ENCODE measurements around the gene TFB2M.

TFB2M gene

DNA sequence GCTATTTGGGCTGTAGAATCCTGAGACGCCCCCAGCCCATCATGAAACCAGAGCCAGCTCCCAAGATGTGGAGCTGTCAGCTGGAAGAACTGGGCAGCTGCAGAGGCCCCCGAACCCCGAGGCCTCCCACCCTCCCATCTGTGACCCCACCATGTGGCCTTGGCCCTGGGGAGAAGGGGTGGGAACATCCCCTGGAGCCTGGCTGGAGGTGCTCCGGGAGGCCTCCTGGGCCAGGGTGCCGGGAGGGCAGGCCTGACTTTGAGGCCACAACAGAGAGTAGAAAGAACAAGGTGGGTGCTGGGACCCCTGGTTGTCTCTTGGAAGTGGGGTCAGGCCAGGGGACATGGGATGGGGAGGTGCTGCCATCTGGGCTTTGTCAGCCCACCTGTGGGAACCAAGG, 53.0 kb downstream of the TFB2M start:
- no peak overlapping the region for H4K91ac ChIP-seq (ENCODE audit: low read length)
- H3K18ac ChIP-seq (ENCODE audit: low read depth in 1 of 2, low read length in 2 of 2): no peak overlapping the region
- DNase-seq: no peak
- no peak overlapping the region for H2BK12ac ChIP-seq (ENCODE audit: low read length in 2 of 2)
- no peak overlapping the region for H3K9ac ChIP-seq (ENCODE audit: low read length)
- no peaks in the 10 kb centered on the region for H3K4me1 ChIP-seq (ENCODE audit: control insufficient read depth, insufficient read depth, low read depth, low read length)
- H2AK5ac ChIP-seq (ENCODE audit: low read length, severe bottlenecking): no peak overlapping the region
- peaks cover 40% of the 10 kb centered on the region for H3K9me3 ChIP-seq (ENCODE audit: control insufficient read depth, low read length)
- H3K36me3 ChIP-seq (ENCODE audit: control insufficient read depth in 1 of 2, insufficient read depth in 2 of 2, low read depth in 1 of 2, low read length in 2 of 2): no peaks in the 10 kb centered on the region
- no peak overlapping the region for H3K23ac ChIP-seq (ENCODE audit: low read length in 2 of 2)
- no peak overlapping the region for H3K4me2 ChIP-seq (ENCODE audit: low read length, poor library complexity, severe bottlenecking)
- H3K4ac ChIP-seq (ENCODE audit: low read depth in 1 of 2, low read length in 2 of 2): no peak overlapping the region
- H2BK120ac ChIP-seq (ENCODE audit: low read depth, low read length): no peak overlapping the region
- H3K4me3 ChIP-seq (ENCODE audit: insufficient read depth in 1 of 2, low read depth in 1 of 2, low read length in 2 of 2): no peak overlapping the region
- no peak overlapping the region for H2AFZ ChIP-seq (ENCODE audit: low read depth, low read length)
- H2BK5ac ChIP-seq (ENCODE audit: low read depth, low read length, poor library complexity, severe bottlenecking): no peak overlapping the region
- H4K8ac ChIP-seq (ENCODE audit: low read length): no peak overlapping the region
- no peaks in the 10 kb centered on the region for H3K27me3 ChIP-seq (ENCODE audit: control insufficient read depth in 1 of 2, insufficient read depth in 1 of 2, low read length in 2 of 2)
- no peak overlapping the region for H3K14ac ChIP-seq (ENCODE audit: low read length in 2 of 2)
- H2BK15ac ChIP-seq (ENCODE audit: low read depth, poor library complexity, severe bottlenecking): no peak overlapping the region
- no peak overlapping the region for H3K27ac ChIP-seq (ENCODE audit: low read length, poor library complexity, severe bottlenecking)
- 94% methylated on average over 3 of the region's 5 CpGs for WGBS
- no peaks in the 10 kb centered on the region for H3K79me1 ChIP-seq (replicated peaks; ENCODE audit: low read length, poor library complexity, severe bottlenecking)

DNA sequence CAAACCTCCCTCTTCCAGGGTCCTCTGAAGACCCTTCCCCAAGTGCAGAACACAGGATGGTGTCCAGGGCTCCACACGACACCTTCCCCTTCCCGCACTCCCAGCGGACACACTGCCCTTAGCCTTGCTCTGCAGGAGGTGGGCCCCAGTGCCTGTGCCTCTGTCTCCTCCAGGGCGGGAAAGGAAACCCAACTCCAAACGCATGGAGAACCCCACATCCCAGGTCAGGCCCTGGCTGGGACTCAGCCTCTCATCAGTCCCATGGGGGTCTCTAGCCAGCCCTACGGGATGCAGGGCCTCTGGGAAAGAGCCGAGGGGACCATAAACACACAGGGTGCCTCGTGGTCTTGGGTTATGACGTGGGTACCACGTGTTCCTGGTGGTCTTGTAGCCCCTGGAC, 53.4 kb downstream of the TFB2M start:
- no peak overlapping the region for H3K23ac ChIP-seq (ENCODE audit: low read length in 2 of 2)
- H3K4me1 ChIP-seq (ENCODE audit: control insufficient read depth, insufficient read depth, low read depth, low read length): peaks cover 1% of the 10 kb centered on the region
- H2BK5ac ChIP-seq (ENCODE audit: low read depth, low read length, poor library complexity, severe bottlenecking): no peak overlapping the region
- 86% methylated on average over 10 of the region's 10 CpGs for WGBS
- H2AFZ ChIP-seq (ENCODE audit: low read depth, low read length): no peak overlapping the region
- no peak overlapping the region for H2BK15ac ChIP-seq (ENCODE audit: low read depth, poor library complexity, severe bottlenecking)
- no peak overlapping the region for H2BK120ac ChIP-seq (ENCODE audit: low read depth, low read length)
- no peak overlapping the region for H3K14ac ChIP-seq (ENCODE audit: low read length in 2 of 2)
- no peaks in the 10 kb centered on the region for H3K36me3 ChIP-seq (ENCODE audit: control insufficient read depth in 1 of 2, insufficient read depth in 2 of 2, low read depth in 1 of 2, low read length in 2 of 2)
- H3K27me3 ChIP-seq (ENCODE audit: control insufficient read depth in 1 of 2, insufficient read depth in 1 of 2, low read length in 2 of 2): no peaks in the 10 kb centered on the region
- no peak overlapping the region for H3K4me2 ChIP-seq (ENCODE audit: low read length, poor library complexity, severe bottlenecking)
- H3K9ac ChIP-seq (ENCODE audit: low read length): no peak overlapping the region
- no peak overlapping the region for H3K27ac ChIP-seq (ENCODE audit: low read length, poor library complexity, severe bottlenecking)
- H3K18ac ChIP-seq (ENCODE audit: low read depth in 1 of 2, low read length in 2 of 2): no peak overlapping the region
- H3K79me1 ChIP-seq (replicated peaks; ENCODE audit: low read length, poor library complexity, severe bottlenecking): no peaks in the 10 kb centered on the region
- H3K9me3 ChIP-seq (ENCODE audit: control insufficient read depth, low read length): peaks cover 39% of the 10 kb centered on the region
- H2AK5ac ChIP-seq (ENCODE audit: low read length, severe bottlenecking): no peak overlapping the region
- no peak overlapping the region for H3K4me3 ChIP-seq (ENCODE audit: insufficient read depth in 1 of 2, low read depth in 1 of 2, low read length in 2 of 2)
- H4K8ac ChIP-seq (ENCODE audit: low read length): no peak overlapping the region
- no peak for DNase-seq
- no peak overlapping the region for H2BK12ac ChIP-seq (ENCODE audit: low read length in 2 of 2)
- no peak overlapping the region for H4K91ac ChIP-seq (ENCODE audit: low read length)
- no peak overlapping the region for H3K4ac ChIP-seq (ENCODE audit: low read depth in 1 of 2, low read length in 2 of 2)

DNA sequence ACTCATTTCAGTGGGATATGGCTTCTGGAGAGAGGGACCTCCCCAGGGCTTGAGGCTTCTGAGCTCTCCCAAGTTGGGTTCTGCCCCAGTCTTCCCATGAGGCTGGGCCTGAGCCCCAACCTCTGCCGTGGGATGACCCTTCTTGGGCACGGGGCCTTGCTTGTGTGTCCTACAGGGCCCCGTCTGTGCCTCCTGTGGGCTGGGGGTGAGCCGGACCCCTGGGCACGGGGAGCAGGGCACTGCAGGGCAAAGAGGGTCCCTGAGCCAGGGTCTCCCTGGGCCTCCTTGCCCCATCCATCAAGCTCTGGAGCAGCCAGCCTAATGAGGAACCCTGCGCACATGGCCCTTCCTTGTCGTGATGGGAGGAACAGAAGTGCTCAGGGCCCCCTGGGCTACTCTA, 53.8 kb downstream of the TFB2M start:
- H3K79me1 ChIP-seq (replicated peaks; ENCODE audit: low read length, poor library complexity, severe bottlenecking): no peaks in the 10 kb centered on the region
- H2BK15ac ChIP-seq (ENCODE audit: low read depth, poor library complexity, severe bottlenecking): no peak overlapping the region
- H3K4me1 ChIP-seq (ENCODE audit: control insufficient read depth, insufficient read depth, low read depth, low read length): peaks cover 2% of the 10 kb centered on the region
- no peak overlapping the region for H2AK5ac ChIP-seq (ENCODE audit: low read length, severe bottlenecking)
- H2AFZ ChIP-seq (ENCODE audit: low read depth, low read length): no peak overlapping the region
- H2BK120ac ChIP-seq (ENCODE audit: low read depth, low read length): no peak overlapping the region
- H3K9me3 ChIP-seq (ENCODE audit: control insufficient read depth, low read length): peaks cover 35% of the 10 kb centered on the region
- no peak overlapping the region for H3K4me2 ChIP-seq (ENCODE audit: low read length, poor library complexity, severe bottlenecking)
- no peak overlapping the region for H2BK5ac ChIP-seq (ENCODE audit: low read depth, low read length, poor library complexity, severe bottlenecking)
- H3K36me3 ChIP-seq (ENCODE audit: control insufficient read depth in 1 of 2, insufficient read depth in 2 of 2, low read depth in 1 of 2, low read length in 2 of 2): no peaks in the 10 kb centered on the region
- no peak overlapping the region for H3K18ac ChIP-seq (ENCODE audit: low read depth in 1 of 2, low read length in 2 of 2)
- no peak overlapping the region for H3K4me3 ChIP-seq (ENCODE audit: insufficient read depth in 1 of 2, low read depth in 1 of 2, low read length in 2 of 2)
- no peak overlapping the region for H3K27ac ChIP-seq (ENCODE audit: low read length, poor library complexity, severe bottlenecking)
- no peak for DNase-seq
- H4K8ac ChIP-seq (ENCODE audit: low read length): no peak overlapping the region
- H3K27me3 ChIP-seq (ENCODE audit: control insufficient read depth in 1 of 2, insufficient read depth in 1 of 2, low read length in 2 of 2): no peaks in the 10 kb centered on the region
- no peak overlapping the region for H3K9ac ChIP-seq (ENCODE audit: low read length)
- WGBS: 87% methylated on average over 7 of the region's 7 CpGs
- H2BK12ac ChIP-seq (ENCODE audit: low read length in 2 of 2): no peak overlapping the region
- no peak overlapping the region for H4K91ac ChIP-seq (ENCODE audit: low read length)
- no peak overlapping the region for H3K23ac ChIP-seq (ENCODE audit: low read length in 2 of 2)
- H3K14ac ChIP-seq (ENCODE audit: low read length in 2 of 2): no peak overlapping the region
- no peak overlapping the region for H3K4ac ChIP-seq (ENCODE audit: low read depth in 1 of 2, low read length in 2 of 2)

DNA sequence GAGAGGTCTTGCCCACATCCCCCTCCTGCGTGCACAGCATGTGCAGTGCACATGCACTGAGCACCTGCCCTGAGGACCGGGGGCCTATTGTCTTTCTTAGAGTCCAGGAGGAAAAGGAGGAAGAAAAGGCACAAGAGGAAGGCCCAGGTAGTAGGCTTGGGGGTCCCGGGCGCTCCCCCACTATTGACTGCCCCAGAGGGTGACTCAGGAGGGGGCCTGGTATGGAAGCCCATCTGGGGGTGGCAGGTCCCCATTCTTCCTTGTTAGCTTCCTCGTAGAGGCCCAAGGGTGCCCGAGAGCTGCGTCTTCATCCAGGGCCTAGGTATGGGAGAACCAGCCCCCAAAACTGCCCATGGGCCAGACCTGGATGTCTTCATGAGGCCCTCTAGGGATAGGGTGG, 54.9 kb downstream of the TFB2M start:
- Histone ChIP-seq H3K36me3 (ENCODE audit: control insufficient read depth in 1 of 2, insufficient read depth in 2 of 2, low read depth in 1 of 2, low read length in 2 of 2) (no peaks in the 10 kb centered on the region), H2BK120ac (ENCODE audit: low read depth, low read length) (no peak overlapping the region), H3K18ac (ENCODE audit: low read depth in 1 of 2, low read length in 2 of 2) (no peak overlapping the region), H3K9me3 (ENCODE audit: control insufficient read depth, low read length) (peaks cover 25% of the 10 kb centered on the region), H2BK12ac (ENCODE audit: low read length in 2 of 2) (no peak overlapping the region), H3K27ac (ENCODE audit: low read length, poor library complexity, severe bottlenecking) (no peak overlapping the region), H3K4me1 (ENCODE audit: control insufficient read depth, insufficient read depth, low read depth, low read length) (peaks cover 7% of the 10 kb centered on the region), H3K4me2 (ENCODE audit: low read length, poor library complexity, severe bottlenecking) (no peak overlapping the region), H4K8ac (ENCODE audit: low read length) (no peak overlapping the region), H3K4me3 (ENCODE audit: insufficient read depth in 1 of 2, low read depth in 1 of 2, low read length in 2 of 2) (no peak overlapping the region), H2AK5ac (ENCODE audit: low read length, severe bottlenecking) (no peak overlapping the region), H2AFZ (ENCODE audit: low read depth, low read length) (no peak overlapping the region), H3K9ac (ENCODE audit: low read length) (no peak overlapping the region), H3K23ac (ENCODE audit: low read length in 2 of 2) (no peak overlapping the region), H2BK15ac (ENCODE audit: low read depth, poor library complexity, severe bottlenecking) (no peak overlapping the region), H3K27me3 (ENCODE audit: control insufficient read depth in 1 of 2, insufficient read depth in 1 of 2, low read length in 2 of 2) (no peaks in the 10 kb centered on the region), H3K4ac (ENCODE audit: low read depth in 1 of 2, low read length in 2 of 2) (no peak overlapping the region), H4K91ac (ENCODE audit: low read length) (no peak overlapping the region), H3K14ac (ENCODE audit: low read length in 2 of 2) (no peak overlapping the region), H3K79me1 (replicated peaks; ENCODE audit: low read length, poor library complexity, severe bottlenecking) (peaks cover under 1% of the 10 kb centered on the region), H2BK5ac (ENCODE audit: low read depth, low read length, poor library complexity, severe bottlenecking) (no peak overlapping the region)
- 94% methylated on average over 7 of the region's 7 CpGs for WGBS
- no peak for DNase-seq
